NCI-H1092 treated with DMSO at 0.1 percent for 48 hours (cell line): ENCODE measurements around the gene SORCS2.

Source experiments
- DNase-seq: peaks from one replicate; lab custom pipeline; 2025; lab: John Stamatoyannopoulos, UW

SORCS2 gene

DNA sequence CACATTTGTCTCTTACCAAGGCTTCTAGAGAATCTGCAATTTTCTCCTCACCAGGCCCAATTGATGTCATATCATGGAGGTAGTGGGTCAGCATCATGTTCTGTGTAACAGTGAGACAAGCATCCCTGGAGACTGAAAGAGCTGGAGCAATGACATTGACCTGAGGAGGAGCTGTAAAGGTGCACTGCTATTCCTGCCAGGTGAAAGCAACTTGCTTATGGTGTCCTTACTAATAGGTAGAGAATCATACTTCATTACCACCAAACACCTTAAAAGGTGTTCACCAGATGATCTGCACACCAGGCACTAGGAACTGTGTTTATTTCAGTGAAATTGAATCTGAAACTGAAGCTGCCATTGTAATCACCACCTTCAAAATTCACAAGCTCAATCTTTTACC is 558.6 kb downstream of the SORCS2 start:
- no peak for DNase-seq

DNA sequence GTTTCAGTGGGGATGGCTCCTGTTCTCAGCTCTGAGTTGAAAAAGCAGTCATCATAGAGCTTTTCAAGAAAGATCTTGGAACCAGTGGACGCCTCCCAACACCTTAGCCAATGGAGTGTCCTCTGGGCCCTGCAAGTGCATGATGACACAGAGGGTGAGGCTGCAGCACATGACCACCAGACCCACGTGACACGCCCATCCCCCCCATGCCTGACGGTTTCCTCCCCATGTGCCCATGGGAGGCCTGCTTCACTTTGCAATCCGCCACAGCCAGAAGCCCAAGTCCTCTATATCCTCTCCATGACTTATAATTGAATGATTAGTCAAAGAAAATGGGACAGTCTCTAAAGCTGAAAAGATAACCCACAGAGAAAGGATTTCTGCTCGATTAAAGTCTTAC is 560.3 kb downstream of the SORCS2 start:
- no peak for DNase-seq

DNA sequence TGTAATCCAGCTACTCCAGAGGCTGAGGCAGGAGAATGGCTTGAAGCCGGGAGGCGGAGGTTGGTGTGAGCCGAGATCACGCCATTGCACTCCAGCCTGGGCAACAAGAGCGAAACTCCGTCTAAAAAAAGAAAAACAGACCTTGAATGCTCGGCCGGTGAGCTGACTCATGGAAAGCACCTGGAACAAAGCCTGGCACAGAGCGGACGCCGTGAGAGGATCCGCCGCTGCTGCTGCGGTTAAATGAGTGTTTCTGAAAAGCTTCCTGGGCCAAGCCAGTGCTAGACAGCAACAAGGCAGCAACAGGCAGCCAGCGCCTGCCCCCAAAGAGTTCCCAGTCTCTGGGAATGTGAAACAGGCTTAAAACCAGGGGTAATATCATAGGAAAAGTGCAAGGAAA is 560.9 kb downstream of the SORCS2 start:
- DNase-seq, result no peak

DNA sequence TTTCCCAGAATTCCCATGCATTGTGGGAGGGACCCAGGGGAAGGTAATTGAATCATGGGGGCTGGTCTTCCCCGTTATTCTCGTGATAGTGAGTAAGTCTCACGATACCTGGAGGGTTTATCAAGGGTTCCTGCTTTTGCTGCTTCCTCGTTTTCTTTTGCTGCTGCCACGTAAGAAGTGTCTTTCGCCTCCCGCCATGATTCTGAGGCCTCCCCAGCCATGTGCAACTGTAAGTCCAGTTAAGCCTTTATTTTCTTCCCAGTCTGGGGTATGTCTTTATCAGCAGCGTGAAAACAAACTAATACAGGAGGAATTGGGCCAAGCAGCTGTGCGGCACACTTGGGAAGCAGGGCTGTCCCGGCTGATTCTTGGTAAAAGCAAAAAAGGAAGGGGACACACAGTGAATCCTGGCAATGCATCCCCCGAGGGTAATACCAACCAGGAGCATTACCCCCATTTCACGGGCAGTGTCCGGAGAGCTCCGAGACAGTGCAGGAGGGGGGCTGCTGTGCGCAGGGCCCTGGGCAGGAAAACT is 561.7 kb downstream of the SORCS2 start:
- no peak for DNase-seq

DNA sequence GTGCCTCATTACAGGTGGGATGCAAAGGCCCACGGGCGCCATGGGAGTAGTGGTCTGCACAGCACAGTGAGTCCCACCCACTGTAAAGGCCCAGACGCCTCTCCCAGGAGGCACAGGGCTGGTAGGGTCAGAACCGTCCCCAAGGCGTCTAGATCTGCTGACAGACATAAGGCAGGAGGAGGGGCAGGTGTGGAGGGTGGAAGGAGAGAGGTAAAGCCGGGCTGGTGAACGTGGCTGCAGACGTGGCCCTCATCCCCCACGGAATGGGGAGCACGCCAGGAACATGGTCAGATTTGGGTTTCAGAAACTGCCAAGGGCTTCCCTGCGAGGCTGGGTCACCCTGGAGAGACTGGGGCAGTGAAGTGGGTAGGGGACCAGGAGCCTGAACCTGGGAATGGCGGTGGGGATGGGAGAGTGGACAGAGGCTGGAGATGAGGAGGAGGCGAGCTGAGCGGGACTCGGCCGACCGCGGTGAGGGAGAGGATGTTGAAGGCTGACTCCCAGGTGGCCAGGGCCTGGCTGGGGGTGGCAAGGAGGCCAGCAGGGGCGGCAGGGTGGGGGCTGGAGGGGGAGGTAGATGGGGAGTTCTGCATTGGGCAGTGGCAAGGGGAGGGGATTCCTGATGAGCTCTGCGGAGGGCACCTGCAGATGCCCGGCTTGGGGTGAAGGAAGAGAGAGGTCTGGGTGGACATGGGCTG is 562.4 kb downstream of the SORCS2 start:
- DNase-seq, result no peak

DNA sequence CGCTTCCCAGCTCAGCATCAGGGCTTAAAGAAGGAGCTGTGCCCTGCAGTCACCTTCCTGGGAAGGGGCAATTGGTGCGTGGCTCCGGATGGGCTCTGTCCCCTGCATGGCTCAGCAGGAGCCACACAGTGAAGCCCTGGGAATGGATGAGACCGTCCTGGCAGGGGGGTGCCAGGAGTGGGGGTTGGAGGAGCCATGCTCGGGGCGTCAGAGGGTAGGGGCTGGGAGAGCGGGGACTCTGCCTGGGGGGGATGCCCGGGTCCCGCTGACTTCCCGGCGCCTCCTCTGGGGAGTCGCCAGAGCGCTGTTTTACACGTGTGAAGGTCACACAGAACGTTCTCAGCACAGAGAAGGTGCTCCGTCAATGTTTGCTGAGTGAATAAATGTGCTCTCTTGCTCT is 563.2 kb downstream of the SORCS2 start:
- DNase-seq, result no peak

DNA sequence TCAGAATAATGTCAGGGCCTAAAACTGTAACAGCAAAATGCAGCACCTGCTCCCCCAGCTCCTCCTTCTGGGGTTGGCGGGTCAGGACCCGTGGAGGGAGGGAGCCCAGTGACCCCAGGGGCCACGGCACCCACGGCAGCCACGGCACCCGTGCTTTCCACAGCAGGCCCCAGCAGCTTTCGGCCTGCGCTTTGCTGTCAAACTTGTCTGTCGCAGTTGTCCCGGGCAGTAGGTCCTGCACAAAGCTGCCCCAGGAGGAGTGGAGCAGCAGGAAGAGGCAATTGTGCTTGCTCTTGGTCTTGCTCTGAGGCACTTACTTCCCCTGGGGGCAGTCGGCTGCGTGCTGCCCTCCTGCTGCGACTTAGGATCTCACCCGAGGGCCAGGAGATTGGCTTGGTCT is 563.7 kb downstream of the SORCS2 start:
- no peak for DNase-seq

DNA sequence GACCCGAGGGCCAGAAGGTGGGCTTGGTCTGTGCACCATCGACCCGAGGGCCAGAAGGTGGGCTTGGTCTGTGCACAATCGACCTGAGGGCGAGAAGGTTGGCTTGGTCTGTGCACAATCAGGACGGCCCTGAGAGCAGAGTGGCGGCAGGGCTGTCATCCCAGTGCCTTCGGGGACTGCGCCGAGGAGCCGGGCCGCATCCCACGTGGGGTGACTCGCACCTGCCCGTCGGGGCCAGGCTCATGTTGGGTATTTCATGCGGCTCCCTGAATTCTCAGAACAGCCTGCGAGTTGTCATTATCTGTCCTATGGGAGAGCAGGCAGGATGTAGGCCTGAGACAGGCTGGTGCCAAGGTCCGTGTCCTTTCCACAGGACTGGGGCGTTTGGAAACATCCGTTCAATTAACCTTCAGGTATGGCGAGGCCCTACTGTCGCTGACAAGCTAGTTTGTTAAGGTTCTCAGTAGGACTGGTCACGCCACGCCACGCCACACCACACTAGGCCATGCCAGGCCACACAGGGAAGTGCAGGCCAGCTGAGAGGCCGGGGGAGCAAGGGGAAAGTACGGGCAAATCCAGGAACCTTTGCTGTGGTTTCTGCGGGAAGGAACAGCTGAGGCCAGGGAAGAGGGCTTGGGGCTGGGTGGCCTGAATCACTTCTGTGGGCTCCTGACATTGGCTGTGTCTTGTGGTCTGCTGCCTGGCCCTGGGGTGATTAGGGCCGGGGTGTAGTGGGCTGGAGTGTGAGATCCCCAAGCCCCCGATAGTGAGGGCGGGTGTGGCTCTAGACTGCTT is 564.4 kb downstream of the SORCS2 start:
- no peak for DNase-seq

DNA sequence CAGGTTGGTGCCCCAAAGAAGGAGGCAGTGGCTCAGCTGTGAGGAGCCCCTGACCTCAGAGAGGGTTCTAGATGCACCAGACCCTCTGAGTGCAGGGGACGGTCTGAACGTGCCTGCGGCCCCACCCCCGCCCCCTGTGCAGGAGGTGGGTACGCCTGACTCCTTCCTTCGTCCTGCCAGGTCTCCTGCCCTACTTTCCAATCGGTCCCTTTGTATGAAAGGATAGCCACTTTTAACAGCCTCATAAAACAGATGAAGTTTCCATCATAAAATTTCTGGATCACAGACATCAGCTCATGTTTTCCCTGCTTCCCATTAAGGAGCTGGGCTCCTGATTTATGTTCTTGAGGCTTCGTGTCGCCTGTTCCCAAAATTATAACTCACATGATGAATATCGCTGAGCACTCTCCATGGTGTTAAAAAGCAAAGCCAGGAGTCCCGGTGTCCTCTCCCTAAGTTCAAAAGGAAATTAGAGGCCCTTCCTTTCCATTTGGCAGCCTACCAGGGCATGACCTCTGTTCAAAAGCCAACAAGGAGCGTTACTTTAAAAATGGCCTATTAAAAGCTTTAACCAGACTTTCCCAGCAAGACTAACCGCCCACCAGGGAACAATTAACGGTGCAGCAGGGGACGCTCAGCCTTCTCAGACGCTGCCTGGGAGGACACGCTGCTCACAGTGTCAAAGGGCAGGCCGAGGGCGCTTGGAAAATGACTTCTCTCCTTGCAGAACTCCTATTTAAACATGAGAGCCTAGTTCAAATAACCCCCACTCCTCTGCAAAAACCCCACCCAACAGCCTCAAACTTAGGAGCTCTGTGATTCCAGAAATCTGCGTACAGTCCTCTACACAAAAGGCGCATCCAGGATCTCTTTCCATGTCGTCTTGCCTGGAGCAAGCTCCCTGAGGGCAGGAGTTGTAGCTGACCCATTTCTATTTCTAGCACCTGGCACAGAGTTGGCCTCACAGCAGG is 565.4 kb downstream of the SORCS2 start:
- DNase-seq, result no peak

DNA sequence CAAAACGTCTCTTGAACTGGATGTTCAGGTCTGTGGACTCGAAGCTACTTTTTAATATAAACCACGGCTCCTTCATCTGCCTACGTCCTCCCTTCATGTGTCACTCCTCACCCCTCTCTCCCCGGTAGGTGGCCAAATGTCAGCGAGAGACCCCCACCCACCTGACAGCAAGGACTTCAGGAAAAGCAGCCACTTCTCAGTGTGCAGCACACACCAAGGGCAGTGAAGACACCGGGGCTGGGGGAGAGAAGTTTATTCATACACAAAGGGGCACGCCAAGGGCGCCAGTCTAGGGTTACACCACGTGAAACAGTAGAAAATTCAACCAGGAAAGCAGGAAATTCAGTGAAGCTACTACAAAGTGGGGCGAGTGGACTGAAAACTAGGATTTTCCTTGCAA is 566.1 kb downstream of the SORCS2 start:
- DNase-seq, result no peak

DNA sequence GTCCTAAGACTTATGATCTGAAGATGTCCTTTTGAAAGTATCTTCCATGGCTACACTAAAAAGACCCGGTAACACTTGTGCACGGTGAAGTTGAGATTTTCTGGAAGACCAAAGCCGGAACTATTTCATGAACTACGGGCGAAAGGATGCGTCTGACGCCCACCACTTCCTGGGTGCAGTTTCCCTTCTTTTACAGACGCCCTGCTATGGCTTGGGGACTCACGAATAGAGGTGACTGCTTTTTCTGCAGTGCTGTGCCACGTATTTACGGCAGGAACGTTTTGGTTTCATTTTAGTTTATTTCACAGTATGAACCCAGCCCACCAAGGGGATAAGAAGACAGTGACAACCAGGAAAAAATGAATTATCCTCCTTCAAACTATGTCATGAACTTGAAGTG is 566.9 kb downstream of the SORCS2 start:
- DNase-seq, result no peak

DNA sequence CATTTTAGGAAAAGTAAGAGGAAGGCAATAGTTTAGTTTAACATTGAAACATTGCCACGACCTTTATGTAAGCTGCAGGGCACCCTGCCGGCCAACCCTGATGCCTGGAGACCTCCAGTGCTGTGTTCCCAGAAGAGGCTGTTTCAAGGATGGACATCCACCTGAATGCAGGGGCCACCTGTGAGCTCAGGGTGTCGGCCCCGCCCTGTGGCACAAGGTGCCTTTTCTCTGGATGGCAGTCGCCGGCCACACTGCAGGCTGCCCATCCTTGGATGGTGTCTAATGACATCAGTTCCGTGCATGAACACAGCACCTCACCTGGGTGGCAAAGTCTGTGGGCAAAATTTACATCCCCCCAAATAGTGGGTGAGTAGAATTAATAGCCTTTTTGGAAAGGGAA is 567.3 kb downstream of the SORCS2 start:
- no peak for DNase-seq

DNA sequence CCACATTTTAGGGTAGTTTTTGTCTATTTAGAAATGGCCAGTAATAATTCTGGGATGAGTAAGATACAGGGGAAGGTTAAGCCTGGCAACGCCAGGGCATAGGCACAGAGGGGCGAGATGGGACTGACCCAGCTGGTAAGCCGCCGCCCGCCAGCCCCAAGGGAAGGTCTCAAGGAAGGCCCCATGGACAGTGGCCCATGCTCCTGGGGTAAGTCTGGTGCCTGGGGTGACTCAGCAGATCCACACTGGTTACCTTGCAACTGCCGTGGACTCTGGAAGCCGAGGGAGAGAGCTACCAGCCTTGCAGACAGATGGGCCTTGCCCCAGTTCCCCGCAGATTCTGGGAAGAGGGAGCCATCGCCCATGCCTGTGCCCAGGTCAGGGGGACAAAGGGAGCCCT is 567.9 kb downstream of the SORCS2 start:
- no peak for DNase-seq

DNA sequence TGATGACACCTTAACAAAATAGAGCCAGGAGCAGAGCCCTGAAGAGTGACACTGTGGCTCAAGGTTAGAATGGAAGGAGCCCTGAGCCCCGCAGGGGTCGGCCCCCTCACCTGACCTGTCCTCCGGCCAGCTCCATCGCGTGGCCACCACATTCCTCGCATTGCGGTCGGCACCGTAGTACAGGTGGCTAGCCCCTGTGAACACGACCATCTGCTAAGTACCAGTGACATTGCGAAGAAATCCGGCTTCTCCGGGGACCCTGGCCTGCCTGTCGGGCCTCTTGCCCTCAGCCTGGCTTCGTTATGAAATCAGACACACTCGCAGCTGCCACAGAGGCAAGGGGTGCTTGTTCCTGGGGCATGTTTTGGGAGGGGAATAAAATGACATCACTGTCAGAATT is 568.4 kb downstream of the SORCS2 start:
- no peak for DNase-seq

DNA sequence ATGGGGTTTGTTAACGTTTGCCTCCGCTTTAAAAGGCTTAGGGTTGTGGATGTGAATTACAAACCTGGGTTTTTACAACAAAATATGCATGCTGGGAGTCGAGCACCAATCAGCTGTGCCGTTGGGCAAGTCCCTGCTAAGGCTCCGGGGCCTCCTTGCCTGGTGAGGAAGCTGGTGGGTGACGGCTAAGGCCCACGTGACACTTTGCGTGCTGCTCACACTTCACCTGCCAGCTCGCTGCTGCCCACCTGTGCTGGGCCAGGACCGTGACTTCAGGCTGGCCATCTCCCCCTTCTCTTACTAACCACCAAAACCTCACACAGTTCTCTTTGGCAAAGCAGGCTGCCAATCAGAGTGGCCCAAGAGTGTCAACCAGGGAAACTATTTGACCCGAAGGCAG is 569.0 kb downstream of the SORCS2 start:
- no peak for DNase-seq

DNA sequence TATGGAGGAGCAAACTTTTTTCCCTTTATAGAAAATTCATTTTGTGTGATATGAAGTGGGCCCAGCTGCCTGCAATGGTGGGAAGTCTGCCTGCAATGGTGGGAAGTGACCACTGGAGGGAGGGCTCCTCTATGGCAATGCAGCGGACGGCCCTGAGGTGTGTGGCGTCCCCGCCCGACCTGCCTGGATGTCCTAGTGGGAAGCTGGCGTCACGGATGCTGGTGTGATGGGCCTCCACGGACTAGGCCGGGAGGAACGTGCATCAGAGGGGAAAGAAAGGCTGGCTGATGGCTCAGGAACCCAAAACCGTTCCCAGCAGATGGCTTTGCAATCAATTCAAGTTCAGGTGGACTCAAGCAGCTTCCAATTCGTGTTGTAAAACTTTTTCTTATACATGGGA is 569.4 kb downstream of the SORCS2 start:
- DNase-seq, result no peak

DNA sequence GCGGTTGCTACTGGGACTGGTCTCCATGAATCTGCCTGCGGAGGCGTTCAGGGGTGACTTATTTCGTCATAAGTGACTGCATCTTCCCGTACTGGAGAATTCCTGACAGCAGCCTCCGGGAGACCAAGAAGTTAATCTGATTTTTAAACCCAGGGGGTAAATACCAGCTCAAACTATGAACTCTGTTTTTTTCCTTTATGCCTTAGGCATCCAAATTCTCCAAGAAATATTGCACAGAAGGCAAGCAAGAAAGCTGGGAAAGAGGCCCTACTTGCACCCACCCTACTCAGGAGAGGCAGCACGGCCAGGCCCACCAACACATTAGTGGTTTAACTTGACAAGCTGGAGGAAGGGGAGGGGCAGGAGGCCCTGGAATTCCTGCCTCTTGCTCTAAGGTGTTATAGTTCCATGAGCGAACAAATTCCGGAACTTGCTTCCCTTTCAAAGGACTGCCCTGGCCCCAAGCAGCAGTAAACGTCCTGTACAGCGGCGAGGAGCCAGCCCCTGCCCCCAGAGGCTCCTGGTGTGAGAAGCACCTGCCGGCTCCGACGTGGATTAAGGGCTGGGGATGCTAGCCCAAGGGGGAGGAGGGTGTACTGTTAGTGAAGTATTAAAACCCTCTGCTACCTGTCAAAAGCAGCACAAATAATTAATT is 570.2 kb downstream of the SORCS2 start:
- DNase-seq, result no peak

DNA sequence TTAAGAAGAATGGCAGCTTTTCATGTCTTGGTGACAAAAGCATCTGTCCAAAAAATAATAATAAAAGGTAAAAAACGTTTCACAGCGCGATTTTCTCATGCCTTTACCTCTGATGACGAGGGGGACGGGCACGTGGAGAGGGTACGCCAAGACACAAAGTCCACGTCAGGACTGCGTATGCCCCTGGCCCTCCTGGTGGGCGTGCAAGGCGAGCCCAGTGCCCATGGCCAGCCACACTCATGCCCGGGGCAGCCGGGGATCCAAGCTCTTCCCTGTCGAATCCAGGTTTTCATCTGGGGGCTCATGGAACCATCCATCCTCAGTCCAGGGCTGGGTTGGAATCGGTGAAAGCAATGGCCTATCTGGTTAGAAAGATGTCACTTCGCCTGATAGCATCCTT is 570.8 kb downstream of the SORCS2 start:
- DNase-seq, result no peak

DNA sequence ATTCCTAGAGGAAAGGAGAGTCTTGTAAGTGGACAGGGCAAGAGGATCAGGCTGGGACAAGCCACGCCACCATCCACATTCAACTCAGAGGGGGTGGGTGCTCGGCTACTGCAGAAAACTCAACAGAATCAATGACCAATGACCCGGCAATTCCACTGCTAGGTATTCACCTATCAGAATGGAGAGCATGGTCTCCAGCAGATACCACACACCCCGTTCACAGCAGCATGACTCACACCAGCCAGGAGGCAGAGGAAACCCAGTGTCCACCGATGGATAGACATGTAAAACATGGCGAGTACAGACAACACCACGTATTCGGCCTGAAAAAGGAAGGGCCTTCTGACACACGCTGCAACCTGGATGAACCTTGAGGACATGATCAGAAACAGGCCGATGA is 571.5 kb downstream of the SORCS2 start:
- no peak for DNase-seq

DNA sequence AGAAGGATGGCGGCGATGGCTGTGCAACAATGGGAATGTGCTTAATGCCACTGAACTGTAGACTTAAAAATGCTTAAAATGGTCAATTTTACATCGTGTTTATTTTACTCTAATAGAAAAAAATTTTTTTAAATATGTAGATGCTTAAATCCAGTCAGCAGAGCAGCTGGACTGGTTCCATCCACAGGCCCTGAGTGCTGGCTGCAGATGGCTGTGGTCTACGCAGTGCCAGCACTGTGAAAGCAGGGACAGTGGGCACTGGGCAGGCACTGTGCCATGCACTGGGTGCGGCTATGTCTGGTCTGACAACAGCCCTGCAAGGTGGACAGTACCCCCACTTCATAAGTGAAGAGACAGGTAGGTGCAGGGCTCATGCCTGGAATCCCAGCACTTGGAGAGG is 572.1 kb downstream of the SORCS2 start:
- DNase-seq, result no peak

DNA sequence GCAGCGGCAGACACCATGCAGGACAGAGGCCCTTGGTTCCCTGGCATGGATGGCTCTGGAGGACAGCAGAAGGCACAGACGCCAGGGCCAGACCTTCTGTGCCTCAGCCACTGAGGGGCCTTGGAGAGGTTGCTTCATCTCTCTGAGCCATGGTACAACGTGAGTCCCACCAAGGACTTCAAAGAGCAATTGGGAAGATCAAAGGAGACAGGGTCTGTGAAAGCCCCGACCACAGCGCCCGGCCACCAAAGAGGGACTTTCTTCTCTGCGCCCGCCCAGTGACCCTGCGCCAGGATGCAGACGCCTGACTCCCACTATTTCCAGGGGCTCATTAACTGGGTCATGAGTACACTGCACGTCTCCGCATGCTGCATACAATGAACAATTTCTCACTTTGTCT is 573.3 kb downstream of the SORCS2 start:
- no peak for DNase-seq

DNA sequence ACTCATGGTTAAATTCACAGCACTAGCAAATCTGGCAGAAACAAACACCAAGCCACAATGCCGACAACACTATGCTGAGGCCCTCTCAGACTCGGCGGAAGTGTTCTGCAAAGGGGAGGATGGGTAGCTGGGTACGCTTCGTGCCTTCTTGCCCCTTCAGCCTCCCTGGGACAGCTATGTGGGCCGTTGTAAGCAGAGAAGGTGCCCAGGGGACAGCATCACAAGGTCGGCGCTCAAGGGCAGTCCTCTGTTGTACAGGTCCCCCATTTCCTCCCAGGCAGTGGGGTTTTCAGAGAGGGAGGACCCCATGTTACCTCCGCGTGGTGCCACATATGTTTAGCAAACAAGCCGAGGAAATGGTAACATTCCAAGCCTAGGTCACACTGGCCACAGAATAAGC is 573.7 kb downstream of the SORCS2 start:
- DNase-seq, result no peak
